CD4-positive, alpha-beta T cell (primary cell): Measurements from ENCODE around the gene IDUA. TPM values are rescaled to one million over a fixed set of nuclear protein-coding genes. Genes with fewer than 3 reads are reported as not detected.

Source experiments
- ATAC-seq: fragments of 200-7000 bp; cut with Tn5 transposase; one replicate; pipeline ENCODE4 v1.10.0; 2022; ENCODE audit warnings: mild to moderate bottlenecking; ENCODE audit not compliant: poor library complexity
- CTCF ChIA-PET: fragments of 350-600 bp; sonication (Branson Sonifier 250); formaldehyde crosslinking; loops from one replicate; lab custom pipeline; 2021; ENCODE audit warnings: antibody characterized with exemption, inconsistent platforms; lab: Charles Lee
- POLR2A ChIA-PET: fragments of 350-600 bp; sonication (Branson Sonifier 250); formaldehyde crosslinking; loops from one replicate; lab custom pipeline; 2021; ENCODE audit warnings: antibody characterized with exemption, inconsistent platforms; lab: Charles Lee
- DNase-seq, 14 experiments: peaks; one replicate each; pipeline ENCODE4 v3.0.0-alpha.2; 2013 to 2020; ENCODE audit warnings: mixed read lengths in 2 of 14
- H3K27ac ChIP-seq, 2 donors: one replicate each; pipeline versions ENCODE4 v1.5.1 to v1.7.0; 2013; ENCODE audit warnings: low read length in 2 of 2, low read depth in 1 of 2, mild to moderate bottlenecking in 1 of 2
- H3K27me3 ChIP-seq, 2 experiments: 1 replicate in 1 of 2; 2 replicates in 1 of 2; pipeline versions ENCODE4 v1.6.1 to v1.7.0; 2013; ENCODE audit warnings: low read length in 2 of 2, control low read depth in 1 of 2, mild to moderate bottlenecking in 1 of 2, moderate library complexity in 1 of 2; ENCODE audit not compliant: insufficient read depth in 2 of 2, control insufficient read depth in 1 of 2
- H3K36me3 ChIP-seq: one replicate; pipeline ENCODE4 v1.6.1; 2013; ENCODE audit warnings: low read length, control low read depth; ENCODE audit not compliant: insufficient read depth
- H3K4me1 ChIP-seq: one replicate; pipeline ENCODE4 v1.6.1; 2013; ENCODE audit warnings: low read length, control low read depth; ENCODE audit not compliant: insufficient read depth
- H3K4me3 ChIP-seq: one replicate; pipeline ENCODE4 v1.5.1; 2013; ENCODE audit warnings: mild to moderate bottlenecking, low read length, moderate library complexity
- H3K9me3 ChIP-seq, 2 experiments: 1 replicate in 1 of 2; 2 replicates in 1 of 2; pipeline versions ENCODE4 v1.6.1 to v1.7.0; 2013; ENCODE audit warnings: low read length in 2 of 2, mild to moderate bottlenecking in 2 of 2, control low read depth in 1 of 2, moderate library complexity in 1 of 2; ENCODE audit not compliant: control insufficient read depth in 1 of 2, insufficient read depth in 1 of 2
- H3K27ac Mint-ChIP-seq: one replicate; pipeline ENCODE4 v1.8.0; 2020; ENCODE audit warnings: mixed read lengths
- H3K27me3 Mint-ChIP-seq: one replicate; pipeline ENCODE4 v1.8.0; 2021; ENCODE audit warnings: mixed read lengths
- H3K36me3 Mint-ChIP-seq: one replicate; pipeline ENCODE4 v1.8.0; 2021; ENCODE audit warnings: low read depth, mixed read lengths
- H3K4me1 Mint-ChIP-seq: one replicate; pipeline ENCODE4 v1.8.0; 2021; ENCODE audit warnings: low read depth, mixed read lengths
- H3K4me3 Mint-ChIP-seq: one replicate; pipeline ENCODE4 v1.8.0; 2020; ENCODE audit warnings: mild to moderate bottlenecking, mixed read lengths
- H3K9me3 Mint-ChIP-seq: one replicate; pipeline ENCODE4 v1.8.0; 2020; ENCODE audit warnings: mixed read lengths
- CTCF ChIP-seq: fragments of 200-600 bp; IDR thresholded peaks from one replicate; pipeline ENCODE4 v1.8.0; 2022; ENCODE audit warnings: antibody characterized with exemption, mild to moderate bottlenecking
- intact Hi-C, 2 experiments: fragments of 100-400 bp; cut with DNase I in 1 of 2; cut with micrococcal nuclease in 1 of 2; formaldehyde crosslinking; loops; one replicate each; pipeline versions ENCODE4 v1.15.1 to v1.9.0; 2023 to 2025; cut with DNase I, micrococcal nuclease
- total RNA-seq, 174 experiments: library from RNA in 2 of 174; stranded (reverse) in 2 of 174; gene quantifications; one replicate each; pipeline ENCODE4 v1.2.3 and lab custom pipeline; 2021 to 2026

IDUA gene
- total RNA-seq, 2 experiments from 2014 or later = 70.2 to 77.8 TPM

DNA sequence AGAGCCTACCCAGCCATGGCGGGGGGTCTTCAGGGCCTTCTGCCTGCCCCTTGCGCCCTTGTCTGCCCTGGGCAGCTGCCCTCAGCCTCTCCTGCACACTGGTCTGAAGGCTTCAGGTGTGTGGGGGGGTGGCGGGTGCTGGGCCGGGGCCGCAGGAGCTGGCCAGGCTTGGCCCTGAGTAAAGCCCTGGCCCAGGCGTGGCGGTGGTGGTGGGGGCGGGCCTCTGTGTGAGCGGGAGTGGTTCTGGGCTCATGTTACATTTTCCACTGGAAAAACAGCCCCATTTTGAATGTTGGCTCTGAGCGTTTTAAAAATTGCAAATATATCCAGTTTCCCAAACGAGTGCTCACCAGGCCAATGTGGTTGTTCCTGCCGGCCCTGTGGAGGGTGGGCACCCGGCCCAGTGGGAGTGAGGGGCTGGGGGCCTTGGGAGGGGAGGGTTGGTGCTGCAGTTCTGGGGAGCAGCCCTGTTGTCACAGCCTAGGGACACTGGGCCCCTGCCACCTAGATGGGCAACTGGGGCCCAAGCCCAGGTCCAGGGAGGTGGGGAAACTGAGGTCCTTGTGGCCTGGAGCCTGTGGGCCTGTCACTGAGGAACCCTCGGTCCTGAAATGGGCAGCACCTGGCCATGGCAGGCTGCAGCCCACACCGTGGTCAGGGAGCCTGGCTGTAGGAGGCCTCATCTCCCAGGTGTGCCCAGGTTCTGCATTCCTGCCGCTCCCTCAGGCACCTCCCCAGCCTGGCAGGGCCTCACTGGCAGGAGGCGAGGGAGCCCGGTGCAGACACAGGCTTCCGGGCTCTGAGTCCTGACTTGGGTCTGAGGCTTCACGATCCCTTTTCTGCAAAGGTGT is 52.9 kb downstream of the IDUA start:
- Mint-ChIP-seq H3K9me3 (no peaks in the 10 kb centered on the region), H3K36me3 (no peaks in the 10 kb centered on the region), H3K27ac (no peak overlapping the region), H3K4me3 (no peak overlapping the region), H3K4me1 (no peaks in the 10 kb centered on the region), H3K27me3 (peaks cover 10% of the 10 kb centered on the region)
- CTCF ChIA-PET = no interaction called here
- no peak for TF ChIP-seq CTCF
- ATAC-seq (no peak), DNase-seq (no peak)
- Histone ChIP-seq H3K4me3 (no peak overlapping the region), H3K36me3 (no peaks in the 10 kb centered on the region), H3K27ac (no peak overlapping the region), H3K27me3 (peaks cover 9 to 13% of the 10 kb centered on the region in 2 experiments), H3K4me1 (no peaks in the 10 kb centered on the region), H3K9me3 (no peaks in the 10 kb centered on the region)
- intact Hi-C loops = no loop called here
- POLR2A ChIA-PET = no interaction called here

GRCh38 chr4:1040344-1041146 is 53.7 kb downstream of the IDUA start:
- no peaks in the 10 kb centered on the region for H3K36me3 ChIP-seq
- H3K4me1 ChIP-seq = no peaks in the 10 kb centered on the region
- Mint-ChIP-seq H3K27me3 (peaks cover 18% of the 10 kb centered on the region), H3K4me3 (no peak overlapping the region), H3K4me1 (no peaks in the 10 kb centered on the region), H3K9me3 (no peaks in the 10 kb centered on the region), H3K36me3 (no peaks in the 10 kb centered on the region), H3K27ac (no peak overlapping the region)
- TF ChIP-seq CTCF = no peak
- peaks cover 0 to 8% of the 10 kb centered on the region in 2 experiments for H3K9me3 ChIP-seq
- intact Hi-C loops = no loop called here
- H3K27me3 ChIP-seq = peaks cover 18% of the 10 kb centered on the region in 2 experiments
- ChIA-PET CTCF (no interaction called here), POLR2A (no interaction called here)
- no peak for ATAC-seq
- no peak overlapping the region for H3K27ac ChIP-seq
- H3K4me3 ChIP-seq = no peak overlapping the region
- DNase-seq = no peak

DNA sequence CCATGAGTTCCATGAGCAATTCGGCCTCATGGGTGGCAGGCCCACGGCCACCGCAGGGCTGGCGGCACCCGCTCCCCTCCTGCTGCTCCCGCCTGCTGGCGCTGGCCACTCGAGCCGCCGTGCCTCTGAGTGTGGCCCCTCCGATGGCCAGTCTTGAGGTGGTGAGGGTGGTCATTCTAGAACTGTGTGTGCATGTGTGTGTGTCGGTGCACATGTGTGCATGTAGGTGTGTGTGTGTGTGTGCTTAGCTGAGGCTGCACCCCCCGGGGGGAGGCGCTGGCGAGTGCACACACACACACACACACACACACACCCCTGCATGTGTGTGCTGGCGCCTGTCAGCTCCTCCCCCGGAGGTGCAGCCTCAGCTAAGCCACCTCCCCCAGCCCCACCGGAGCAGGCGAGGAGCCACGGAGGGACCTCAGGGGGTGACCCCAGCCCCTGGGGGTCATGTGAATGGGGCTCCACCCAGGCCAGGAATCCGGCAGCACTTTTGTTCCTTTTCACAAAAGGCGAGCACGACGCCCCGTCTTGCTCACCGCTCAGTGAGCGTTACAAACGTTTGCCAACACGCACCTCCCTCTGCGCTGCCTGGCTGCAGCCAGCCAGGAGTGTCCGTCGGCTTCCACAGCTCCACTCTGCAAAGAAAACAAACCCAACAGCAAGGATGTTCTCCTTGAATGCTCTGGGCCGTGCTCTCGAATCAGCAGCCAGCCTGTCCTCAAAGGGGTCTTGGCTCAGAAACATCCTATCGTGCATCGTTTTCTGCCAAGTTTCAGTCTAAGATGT is 54.5 kb downstream of the IDUA start:
- peaks cover 0 to 9% of the 10 kb centered on the region in 2 experiments for H3K9me3 ChIP-seq
- Mint-ChIP-seq H3K27me3 (peaks cover 19% of the 10 kb centered on the region), H3K36me3 (no peaks in the 10 kb centered on the region), H3K9me3 (no peaks in the 10 kb centered on the region), H3K4me3 (no peak overlapping the region), H3K4me1 (no peaks in the 10 kb centered on the region), H3K27ac (no peak overlapping the region)
- no peak overlapping the region for H3K27ac ChIP-seq
- H3K4me3 ChIP-seq = no peak overlapping the region
- peaks cover 18 to 20% of the 10 kb centered on the region in 2 experiments for H3K27me3 ChIP-seq
- ATAC-seq (peak; percentile 34), DNase-seq (no peak)
- TF ChIP-seq CTCF = no peak
- H3K36me3 ChIP-seq = no peaks in the 10 kb centered on the region
- CTCF ChIA-PET = no interaction called here
- intact Hi-C loops = no loop called here
- POLR2A ChIA-PET = no interaction called here
- no peaks in the 10 kb centered on the region for H3K4me1 ChIP-seq
